Measurements from ENCODE around the gene MDH1. TPM values are rescaled to one million over a fixed set of nuclear protein-coding genes. Genes with fewer than 3 reads are reported as not detected.

The MDH1 gene
- total and polyA plus RNA-seq, 9 of the 15 experiments (the other 6 are each of a cell fraction or from before 2014, with no cell fraction given) = 191 to 1,225 (median 284) TPM

DNA sequence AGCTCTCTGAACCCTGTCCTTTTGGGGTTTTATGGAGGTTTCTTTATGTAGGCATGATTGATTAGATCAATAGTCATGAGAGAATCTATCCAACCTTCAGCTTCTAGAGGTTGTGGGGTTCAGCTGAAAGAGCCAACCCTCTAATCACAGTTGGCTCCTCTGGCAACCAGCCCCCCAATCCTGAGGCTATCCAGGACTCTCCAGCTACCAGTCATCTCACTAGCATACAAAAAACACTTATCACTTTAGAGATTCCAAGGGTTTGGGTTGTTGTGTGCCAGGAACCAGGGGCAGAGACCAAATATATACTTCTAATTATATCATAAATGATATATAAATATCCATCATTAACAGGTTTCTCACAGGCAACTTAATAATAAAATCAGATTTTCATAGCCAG is 12.2 kb upstream of the MDH1 start:
- Histone ChIP-seq H3K27ac (ENCODE audit: extremely low read depth, low read depth, low read length) (no peak overlapping the region), H2AFZ (ENCODE audit: low read depth, low read length) (no peak overlapping the region), H3K36me3 (ENCODE audit: control insufficient read depth, insufficient read depth, low read length) (no peaks in the 10 kb centered on the region), H3K9me1 (ENCODE audit: control insufficient read depth, insufficient read depth, low read length) (no peaks in the 10 kb centered on the region), H3K4me3 (no peak overlapping the region), H3K79me2 (ENCODE audit: control insufficient read depth, insufficient read depth, low read length) (no peaks in the 10 kb centered on the region; the same call in 2 of the 3 replicates), H4K20me1 (replicated peaks; ENCODE audit: control insufficient read depth, insufficient read depth, low read length) (no peaks in the 10 kb centered on the region), H3K27me3 (ENCODE audit: control insufficient read depth in 2 of 2, insufficient read depth in 2 of 2, low read length in 2 of 2) (no peaks in the 10 kb centered on the region), H3K4me1 (replicated peaks in 1 of 2; ENCODE audit: control insufficient read depth in 2 of 2, insufficient read depth in 2 of 2, low read length in 2 of 2) (no peaks in the 10 kb centered on the region; a peak in 2 of 5 replicates), H3K4me2 (ENCODE audit: insufficient read depth, low read length) (no peak overlapping the region), H3K9ac (ENCODE audit: insufficient read depth in 1 of 2, low read depth in 2 of 2, low read length in 2 of 2) (no peak overlapping the region), H3K9me3 (replicated peaks; ENCODE audit: control insufficient read depth, insufficient read depth, low read depth, low read length) (no peaks in the 10 kb centered on the region)
- intact Hi-C loops (cut with micrococcal nuclease) = no loop called here
- DNase-seq (ENCODE audit: extremely low read depth in 1 of 4, low spot score in 3 of 4) (no peak), FAIRE-seq (no peak), ATAC-seq (no peak)
- in situ Hi-C loops (cut with MboI) = no loop called here
- BruUV-seq (replicated peaks) = no TSS peak
- TF ChIP-seq SIN3B (IDR thresholded peaks at IDR 0.05; ENCODE audit: low read depth) (no peak), TEAD1 (CRISPR knock-in tag; IDR thresholded peaks at IDR 0.05) (no peak), ZNF121 (CRISPR knock-in tag; conservative IDR thresholded peaks at IDR 0.05) (no peak), RBM14 (IDR thresholded peaks at IDR 0.05; ENCODE audit: borderline replicate concordance, insufficient read depth, low read depth, low read length) (no peak), ZNF518B (CRISPR knock-in tag; IDR thresholded peaks at IDR 0.05) (no peak), HDGF (IDR thresholded peaks at IDR 0.05) (no peak)
- TF ChIP-seq, protein P1, sequence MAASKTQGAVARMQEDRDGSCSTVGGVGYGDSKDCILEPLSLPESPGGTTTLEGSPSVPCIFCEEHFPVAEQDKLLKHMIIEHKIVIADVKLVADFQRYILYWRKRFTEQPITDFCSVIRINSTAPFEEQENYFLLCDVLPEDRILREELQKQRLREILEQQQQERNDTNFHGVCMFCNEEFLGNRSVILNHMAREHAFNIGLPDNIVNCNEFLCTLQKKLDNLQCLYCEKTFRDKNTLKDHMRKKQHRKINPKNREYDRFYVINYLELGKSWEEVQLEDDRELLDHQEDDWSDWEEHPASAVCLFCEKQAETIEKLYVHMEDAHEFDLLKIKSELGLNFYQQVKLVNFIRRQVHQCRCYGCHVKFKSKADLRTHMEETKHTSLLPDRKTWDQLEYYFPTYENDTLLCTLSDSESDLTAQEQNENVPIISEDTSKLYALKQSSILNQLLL (CRISPR knock-in tag; IDR thresholded peaks at IDR 0.05; ENCODE audit: borderline replicate concordance) = no peak
- ChIA-PET POLR2A (interaction anchor here (0.9 kb wide), 1 partner anchor 9 kb away, joined by 4 read pairs; no protein-coding TSS in a partner anchor), CTCF (ENCODE audit: low intra/inter-chr PET ratio) (no interaction called here)

Measured in K562 (cell line).